Hematopoietic multipotent progenitor cell treated with erythropoietin and hydrocortisone succinate and interleukin-3 and kit ligand, for 4 days (in vitro differentiated cells): Measurements from ENCODE around the gene PRELID1.
"Not testable (repeated sequence)": the region's sequence is repeated elsewhere in the genome, so short reads cannot be mapped to it uniquely, and the experiment has no call there.

Experiments
- DNase-seq: peaks from one replicate; pipeline ENCODE4 v3.0.0-alpha.2; 2015

Gene PRELID1

DNA sequence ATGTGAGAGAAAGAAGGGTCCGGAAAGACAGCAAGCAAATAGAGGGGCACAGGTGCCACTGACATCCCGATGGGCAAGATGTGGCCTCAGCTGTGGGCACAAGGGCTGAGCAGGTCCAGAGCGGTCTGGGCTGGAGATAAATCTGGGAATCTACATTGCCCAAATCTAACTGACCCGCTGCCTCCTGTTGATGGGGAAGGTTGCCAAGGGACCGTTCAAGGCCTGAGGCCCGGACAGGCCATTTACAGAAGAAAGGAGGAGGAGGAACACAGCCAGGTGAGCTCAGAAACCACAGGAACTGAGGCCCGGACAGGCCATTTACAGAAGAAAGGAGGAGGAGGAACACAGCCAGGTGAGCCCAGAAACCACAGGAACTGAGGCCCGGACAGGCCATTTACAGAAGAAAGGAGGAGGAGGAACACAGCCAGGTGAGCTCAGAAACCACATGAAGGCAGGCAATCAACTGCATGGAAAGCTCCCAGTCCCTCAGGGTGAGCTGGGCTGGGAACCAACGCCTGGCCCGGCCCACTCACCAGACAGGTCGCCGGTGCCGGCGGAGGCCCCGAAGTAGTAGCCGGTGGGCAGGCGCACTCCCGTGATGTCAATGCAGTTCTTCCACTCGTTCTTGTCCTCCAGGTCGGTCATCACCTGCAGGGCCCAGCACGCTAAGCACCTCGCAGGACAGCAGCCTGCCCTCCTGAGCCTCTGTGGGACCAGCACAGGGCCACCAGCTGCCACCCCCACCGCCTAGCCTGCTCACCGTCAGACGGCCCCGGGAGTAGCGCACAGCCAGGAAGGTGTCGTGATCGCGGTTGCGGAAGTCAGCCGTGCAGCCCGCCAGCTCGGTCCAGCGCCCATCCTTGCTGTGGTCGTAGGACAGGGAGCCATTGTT, 33.2 kb downstream of the PRELID1 start:
- DNase-seq = no peak

DNA sequence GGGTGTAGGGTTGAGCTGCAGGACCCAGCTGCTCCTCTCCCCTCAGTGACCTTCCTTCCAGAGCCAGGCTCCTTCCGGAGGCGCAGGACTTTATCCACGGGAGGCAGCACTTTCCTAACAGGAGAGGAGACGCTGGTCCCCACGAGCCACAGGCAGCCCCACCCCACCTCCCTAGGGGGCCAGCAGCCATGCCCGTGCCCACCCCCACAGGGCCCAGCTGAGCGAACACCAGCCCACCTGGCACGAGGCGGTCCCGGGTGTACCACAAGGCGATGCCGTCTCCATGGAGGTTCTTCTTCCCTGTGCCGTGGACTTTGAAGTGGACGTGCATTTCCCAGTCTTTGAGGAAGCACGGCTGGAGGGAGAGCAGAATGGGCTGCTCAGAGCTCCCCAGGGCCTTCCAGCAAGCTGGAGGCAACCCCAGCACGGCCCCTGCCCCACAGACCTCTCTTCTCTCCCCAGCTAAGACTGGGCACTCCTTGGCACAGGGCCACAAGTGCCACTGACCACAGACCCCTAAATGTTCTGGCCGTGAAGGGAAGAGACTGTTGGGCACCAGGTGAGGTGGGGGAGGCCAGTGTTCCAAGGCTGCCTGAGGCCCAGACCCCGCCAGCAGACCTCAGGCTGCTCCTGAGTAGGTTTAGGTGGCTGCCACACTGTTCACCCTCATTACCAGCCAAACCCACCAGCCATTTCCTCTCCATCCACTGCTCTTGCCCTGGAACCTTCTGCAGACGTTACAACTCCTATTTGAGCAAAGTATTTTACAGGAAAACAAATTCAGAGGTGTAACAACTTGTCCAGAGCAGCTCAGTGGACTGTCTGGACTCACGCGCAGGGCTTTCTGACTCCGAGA, 34.9 kb downstream of the PRELID1 start:
- no peak for DNase-seq

DNA sequence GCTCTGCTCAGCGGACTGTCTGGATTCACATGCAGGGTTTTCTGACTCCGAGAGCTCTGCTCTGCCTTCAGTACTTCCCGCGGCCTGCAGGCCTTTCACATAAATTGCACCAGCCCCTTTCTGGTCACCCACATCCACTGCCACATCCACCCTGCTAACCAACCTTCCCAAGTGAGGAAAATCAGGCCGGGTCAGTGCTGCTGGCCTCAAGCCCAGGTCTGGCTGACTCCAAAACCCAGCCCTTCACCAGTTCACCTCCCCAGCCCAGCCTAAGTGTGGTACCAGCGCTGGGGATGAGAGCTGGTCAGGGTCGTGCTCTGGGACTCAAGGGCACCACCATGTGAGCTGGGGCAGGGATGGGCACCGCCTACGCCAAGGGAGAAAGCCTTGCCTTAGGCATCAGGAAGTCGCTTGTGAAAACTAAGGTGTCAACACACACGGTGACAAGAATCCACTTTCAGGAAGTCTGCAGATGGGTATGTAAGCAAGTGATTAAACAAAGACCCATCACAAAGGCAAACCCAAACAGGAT, 35.6 kb downstream of the PRELID1 start:
- no peak for DNase-seq

DNA sequence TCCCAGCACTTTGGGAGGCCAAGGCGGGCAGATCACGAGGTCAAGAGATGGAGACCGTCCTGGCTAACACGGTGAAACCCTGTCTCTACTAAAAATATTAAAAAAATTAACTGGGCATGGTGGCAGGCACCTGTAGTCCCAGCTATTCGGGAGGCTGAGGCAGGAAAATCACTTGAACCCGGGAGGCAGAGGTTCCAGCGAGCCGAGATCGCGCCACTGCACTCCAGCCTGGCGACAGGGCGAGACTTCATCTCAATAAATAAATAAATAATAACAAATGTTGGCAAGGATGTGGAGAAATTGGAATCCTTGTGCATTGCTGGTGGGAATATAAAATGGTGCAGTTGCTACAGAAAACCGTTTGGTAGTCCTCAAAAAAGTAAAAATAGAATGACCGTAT, 39.4 kb downstream of the PRELID1 start:
- not testable (repeated sequence) for DNase-seq

DNA sequence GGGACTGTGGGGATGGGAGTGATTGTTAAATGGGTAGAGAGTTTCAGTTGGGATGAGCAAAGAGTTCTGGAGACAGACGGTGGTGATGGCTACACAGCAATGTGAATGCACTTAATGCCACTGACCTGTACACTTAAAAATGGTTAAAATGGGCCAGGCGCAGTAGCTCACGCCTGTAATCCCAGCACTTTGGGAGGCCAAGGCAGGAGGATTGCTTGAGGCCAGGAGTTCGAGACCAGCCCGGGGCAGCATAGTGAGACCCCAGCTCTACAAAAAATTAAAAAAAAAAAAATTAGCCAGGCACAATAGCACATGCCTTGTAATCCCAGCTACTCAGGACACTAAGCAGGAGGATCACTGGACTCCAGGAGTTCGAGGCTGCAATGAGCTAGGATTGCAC, 40.2 kb downstream of the PRELID1 start:
- no peak for DNase-seq

DNA sequence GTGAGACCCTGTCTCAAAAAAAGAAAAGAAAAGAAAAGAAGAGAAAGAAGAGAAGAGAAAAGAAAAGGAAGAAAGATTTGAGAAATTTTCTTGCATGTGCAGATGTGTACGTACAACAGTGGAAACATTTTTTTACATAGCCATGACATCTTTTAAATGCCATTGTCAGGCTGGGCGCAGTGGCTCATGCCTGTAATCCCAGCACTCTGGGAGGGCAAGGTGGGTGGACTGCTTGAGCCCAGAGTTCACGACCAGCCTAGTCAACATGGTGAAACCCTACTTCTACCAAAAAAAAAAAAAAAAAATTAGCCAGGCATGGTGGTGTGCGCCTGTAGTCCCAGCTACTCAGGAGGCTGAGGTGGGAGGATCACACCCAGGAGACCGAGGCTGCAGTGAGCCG, 41.3 kb downstream of the PRELID1 start:
- DNase-seq = no peak

DNA sequence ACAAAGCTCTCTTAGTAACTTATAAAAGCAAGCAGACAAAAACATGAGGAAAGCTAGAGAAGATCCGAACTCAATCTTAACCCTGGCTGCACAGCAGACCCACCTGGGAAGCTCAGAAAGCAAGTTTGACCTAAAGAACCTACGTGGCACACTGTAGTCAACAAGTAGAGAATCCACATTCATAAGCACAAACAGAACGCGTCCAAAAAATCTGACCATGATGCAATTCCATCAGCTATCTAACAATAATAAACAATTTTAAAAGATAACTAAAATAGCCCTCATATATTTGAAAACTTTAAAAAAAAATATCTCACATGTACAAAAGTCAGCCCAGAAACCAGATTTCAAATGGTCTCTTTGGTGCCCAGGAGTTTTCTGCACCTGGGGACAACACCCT, 43.2 kb downstream of the PRELID1 start:
- DNase-seq = no peak

DNA sequence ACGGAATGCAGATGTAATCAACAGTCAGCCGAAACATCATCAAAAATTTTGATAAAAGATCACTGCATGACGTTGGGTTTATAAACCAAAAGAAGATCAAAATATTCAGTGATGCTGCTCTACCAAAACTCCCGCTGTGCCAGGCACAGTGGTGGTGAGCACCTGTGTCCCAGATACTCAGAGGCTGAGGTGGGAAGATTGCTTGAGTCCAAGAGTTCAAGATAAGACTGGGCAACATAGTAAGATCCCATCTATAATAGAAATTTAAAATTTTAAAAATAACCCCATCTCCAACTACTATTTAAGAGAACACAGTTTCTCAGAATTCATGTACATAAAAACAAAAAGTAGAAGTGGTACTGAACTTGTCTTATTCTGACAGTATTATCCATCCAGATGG, 44.1 kb downstream of the PRELID1 start:
- no peak for DNase-seq

DNA sequence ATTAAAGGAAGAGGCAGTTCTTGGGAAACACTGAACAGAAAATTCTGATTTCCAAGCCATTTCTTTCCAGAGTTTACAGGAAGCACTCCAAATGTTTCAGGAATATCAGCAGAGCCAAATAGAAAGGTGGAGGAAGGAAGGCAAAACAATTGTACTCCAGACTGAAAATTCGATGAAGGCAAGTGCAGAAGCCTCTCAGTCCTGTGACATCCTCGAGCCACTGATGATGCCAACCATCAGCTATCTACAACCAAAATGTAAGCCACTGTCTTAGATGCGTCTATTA, 45.7 kb downstream of the PRELID1 start:
- DNase-seq = no peak

DNA sequence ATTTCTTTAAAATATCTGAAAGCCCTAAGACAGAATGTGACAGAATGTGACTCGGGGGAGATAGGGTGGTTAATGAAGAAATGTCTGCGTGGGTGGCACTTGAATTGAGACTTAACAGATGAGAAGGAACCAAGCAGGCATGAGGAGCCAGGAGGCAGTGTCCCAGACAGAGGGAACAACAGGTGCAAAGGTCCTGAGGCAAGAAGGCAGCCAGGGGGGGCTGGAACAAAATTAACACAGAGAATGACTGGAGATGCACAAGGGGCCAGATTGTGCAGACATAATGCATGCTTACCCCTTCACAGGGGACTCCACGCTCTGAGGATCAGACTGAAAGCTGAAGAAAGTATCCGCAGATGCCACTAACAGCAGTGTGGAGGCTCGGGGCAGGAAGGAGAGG, 46.2 kb downstream of the PRELID1 start:
- no peak for DNase-seq

DNA sequence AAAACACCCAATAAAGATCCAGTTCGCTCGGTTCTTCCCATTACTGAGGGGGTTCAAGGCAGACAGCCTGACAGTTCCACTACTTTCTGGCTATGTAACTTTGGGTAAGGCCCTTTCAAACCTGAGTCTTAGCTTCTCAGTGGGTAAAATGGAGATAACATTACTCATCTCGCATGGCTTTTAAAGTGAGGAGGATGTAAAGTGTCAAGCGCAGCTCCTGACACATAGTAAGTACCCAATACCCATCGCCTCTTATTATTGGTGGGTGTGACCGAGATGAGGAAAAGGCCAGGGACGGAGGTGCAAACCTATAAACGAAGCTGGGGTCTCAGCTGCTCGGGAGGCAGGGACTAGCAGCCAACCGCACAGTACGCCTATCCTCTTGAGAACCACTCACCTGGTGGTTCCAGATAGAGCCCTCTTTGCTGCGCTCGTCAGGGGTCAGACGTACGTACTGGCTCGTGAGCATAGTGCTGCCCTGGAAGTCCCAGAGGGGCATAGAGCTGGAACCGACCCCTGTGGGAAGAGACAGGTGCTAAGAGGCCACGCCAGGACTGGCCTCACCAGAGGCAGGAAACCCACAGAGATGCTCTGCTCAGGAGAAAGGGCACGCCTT, 47.3 kb downstream of the PRELID1 start:
- DNase-seq = no peak

DNA sequence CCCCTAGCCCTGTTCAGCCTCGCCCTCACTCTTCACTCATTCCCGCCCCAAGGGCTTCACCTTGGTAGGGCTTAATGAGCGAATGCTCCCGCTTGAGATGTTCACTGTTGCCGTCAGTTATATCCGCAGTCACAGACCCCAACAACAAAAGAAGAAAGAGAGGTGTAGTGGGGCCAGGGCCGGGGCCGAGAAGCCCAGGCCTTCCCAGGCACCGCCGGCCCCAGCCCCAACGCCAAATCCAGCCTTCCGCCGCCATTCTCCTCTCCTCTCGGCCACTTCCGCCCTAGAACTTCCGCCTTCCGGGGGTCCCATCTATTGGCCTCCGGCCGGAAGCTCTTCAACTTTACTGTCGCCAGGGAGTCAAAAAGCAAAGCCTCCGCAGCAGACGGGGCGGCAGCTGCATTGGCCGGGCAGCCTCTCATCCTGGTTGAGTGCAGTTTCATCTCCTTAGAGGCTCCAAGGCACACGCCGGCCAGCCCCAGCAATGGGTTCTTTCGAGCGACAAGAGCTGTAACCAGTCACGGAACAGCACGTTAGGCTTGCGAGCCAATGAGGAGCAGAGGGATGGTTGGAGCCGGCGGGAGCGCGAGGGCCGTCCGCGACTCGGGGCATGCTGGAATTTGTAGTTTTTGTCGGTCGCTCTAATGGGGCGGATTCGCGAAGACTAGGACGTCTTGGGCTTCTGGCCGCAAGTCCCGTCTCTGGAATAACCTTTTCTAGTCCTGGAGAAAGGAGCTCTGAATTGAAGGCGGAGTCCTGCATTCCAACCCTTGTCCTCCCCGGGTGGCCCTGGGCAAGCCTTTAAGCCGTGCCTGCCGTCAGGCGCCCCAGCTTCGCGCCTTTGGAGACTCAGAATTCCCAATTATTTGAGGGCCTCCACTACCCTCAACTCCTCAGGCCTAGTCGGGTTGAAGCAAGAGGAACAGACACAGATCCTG, 48.1 kb downstream of the PRELID1 start, which contains the start of gene LMAN2:
LMAN2 (minus strand) TSS at position 277 of the 938 bp plus-strand sequence; CDS start at position 256, 21 bp downstream.
- peak; percentile 98 for DNase-seq

DNA sequence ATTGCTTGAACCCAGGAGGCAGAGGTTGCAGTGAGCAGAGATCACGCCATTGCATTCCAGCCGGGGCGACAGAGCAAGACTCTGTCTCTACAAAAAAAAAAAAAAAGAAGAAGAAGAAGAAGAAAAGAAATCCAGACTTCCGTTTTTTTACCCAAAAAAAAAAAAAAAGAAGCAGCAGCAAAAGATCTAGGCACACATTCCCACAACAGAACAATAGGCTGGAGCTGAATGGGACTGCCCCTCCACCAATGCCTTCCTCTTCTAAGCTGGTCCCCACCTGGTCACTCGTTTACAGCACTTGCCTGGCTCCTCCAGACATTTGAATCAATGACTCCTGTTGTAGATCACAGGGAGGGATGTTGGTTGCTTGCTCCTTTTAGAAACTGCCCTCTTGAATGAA, 49.5 kb downstream of the PRELID1 start:
- DNase-seq = peak; percentile 38

DNA sequence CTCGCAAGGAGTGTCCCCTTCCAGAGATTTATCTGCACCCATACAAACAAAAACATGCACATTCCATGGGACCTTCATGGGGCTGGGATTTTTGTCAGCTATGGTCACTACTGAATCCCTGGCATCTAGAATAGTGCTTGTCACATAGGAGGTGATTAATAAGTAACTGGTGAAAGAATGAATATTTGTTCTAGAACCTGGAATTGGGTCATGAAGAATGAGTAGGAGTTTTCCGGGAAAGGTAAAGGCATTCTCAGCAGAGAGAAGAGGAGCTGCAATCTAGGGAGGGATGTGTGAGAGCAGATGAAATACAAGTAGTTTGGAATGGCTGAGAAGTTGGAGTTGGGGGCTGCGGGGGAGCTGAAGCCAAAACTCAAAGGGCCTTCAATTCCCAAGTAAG, 50.7 kb downstream of the PRELID1 start:
- DNase-seq = no peak

DNA sequence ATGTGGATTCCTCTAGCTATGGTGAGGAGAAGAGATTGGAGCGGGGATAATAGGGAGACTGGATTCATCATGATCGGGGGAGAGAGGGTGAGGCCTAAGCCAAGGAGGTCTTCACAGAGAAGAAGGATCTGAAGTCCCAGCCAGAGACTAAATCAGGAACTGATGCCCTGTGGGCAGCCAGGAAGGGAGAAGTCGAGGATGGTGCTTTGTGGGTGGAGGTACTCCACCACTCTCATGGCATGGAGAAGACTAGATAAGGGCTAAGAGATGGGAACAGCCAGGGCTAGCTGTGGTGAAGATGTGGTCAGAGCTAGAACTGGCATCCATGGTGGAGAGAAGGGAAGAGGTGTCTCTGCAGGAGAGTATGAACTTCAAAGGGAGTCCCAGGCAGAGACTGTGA, 51.1 kb downstream of the PRELID1 start:
- peak; percentile 47 for DNase-seq

DNA sequence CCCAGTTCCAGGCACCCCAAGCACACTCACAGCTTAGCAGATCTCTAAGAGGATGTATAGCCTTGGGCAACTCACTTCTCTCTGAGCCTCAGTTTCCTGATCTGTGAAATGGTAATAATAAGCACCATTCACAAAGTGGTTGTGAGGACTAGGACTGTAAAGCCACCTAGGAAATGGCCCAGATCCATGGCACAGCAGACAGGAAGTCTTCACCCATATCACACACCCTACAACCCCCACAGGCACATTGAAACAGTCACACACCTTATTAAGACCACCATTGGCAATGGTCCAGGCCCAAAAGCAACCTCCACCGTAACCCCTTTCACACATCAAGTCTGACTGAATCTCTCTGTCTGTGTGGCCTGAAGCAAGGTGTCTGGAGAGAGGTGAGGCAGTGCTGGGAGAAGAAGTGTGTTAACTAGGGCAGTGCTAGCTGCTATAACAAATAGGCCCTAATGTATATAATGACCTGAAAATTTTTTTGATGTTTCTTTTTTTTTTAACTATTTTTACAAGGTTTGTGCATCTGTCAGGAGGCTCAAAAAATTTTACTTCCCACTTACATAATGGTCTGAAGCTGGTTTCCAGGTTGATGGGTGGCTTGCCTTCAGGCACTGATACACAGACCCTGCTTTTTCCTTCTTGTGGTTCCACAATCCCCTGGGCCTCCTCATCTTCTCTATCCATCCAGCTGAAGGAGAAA, 51.7 kb downstream of the PRELID1 start:
- no peak for DNase-seq

DNA sequence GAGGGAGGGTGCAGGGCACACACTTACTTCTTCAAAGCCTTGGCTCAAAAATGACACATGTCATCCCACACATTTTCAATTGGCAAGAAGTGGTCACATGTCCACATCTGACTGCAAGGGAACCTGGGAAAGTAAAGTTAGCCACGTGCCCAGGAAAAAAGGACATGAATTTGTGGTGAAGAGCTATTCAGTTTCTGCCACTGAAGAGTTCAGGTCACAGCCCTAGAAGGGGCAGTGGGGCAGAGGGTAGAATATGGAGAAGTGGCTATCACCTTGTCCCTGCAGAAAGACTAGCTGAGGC, 52.2 kb downstream of the PRELID1 start:
- DNase-seq = peak; percentile 40
